ENCODE data around the gene BBOX1.

Gene BBOX1

DNA sequence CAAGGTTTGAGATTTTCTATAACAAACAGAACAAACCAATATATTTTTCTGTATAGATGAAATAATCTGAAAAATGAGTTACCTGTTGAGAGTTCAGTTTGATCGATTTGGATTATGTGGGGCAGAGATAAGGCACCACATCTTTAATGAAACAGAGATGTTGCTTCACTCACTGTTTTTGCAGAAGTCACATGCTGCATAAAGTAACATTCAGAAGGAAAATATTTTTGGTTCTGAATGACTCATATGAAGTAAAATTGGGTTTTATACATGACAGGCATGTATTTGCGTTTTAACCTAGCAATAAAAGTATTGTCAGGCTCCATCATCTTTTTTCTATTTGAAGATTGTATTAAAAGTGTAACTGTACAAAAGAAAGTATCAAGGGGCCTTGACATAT, 77.8 kb downstream of the BBOX1 start:
- Histone ChIP-seq H3K9me3 (ENCODE audit: control insufficient read depth, insufficient read depth, low read length) (no peaks in the 10 kb centered on the region), H3F3A (ENCODE audit: control insufficient read depth, insufficient read depth) (no peaks in the 10 kb centered on the region), H3K27me3 (ENCODE audit: control insufficient read depth, low read length) (no peaks in the 10 kb centered on the region), H3K9me2 (replicated peaks; ENCODE audit: control insufficient read depth, low read length) (no peaks in the 10 kb centered on the region), H3K4me2 (ENCODE audit: low read length) (no peak overlapping the region), H3K79me2 (ENCODE audit: control insufficient read depth, low read length) (no peaks in the 10 kb centered on the region), H3K27ac (ENCODE audit: low read depth, low read length) (no peak overlapping the region), H3K36me3 (ENCODE audit: control insufficient read depth, low read length) (no peaks in the 10 kb centered on the region), H4K20me1 (ENCODE audit: control insufficient read depth, insufficient read depth, low read depth, low read length) (no peaks in the 10 kb centered on the region), H3K4me1 (ENCODE audit: control insufficient read depth, low read length) (no peaks in the 10 kb centered on the region), H3K4me3 (ENCODE audit: low read length) (no peak overlapping the region)
- TF ChIP-seq EZH2phosphoT487 (IDR thresholded peaks at IDR 0.05; ENCODE audit: borderline replicate concordance, low read length), result no peak
- TF ChIP-seq, protein P1, sequence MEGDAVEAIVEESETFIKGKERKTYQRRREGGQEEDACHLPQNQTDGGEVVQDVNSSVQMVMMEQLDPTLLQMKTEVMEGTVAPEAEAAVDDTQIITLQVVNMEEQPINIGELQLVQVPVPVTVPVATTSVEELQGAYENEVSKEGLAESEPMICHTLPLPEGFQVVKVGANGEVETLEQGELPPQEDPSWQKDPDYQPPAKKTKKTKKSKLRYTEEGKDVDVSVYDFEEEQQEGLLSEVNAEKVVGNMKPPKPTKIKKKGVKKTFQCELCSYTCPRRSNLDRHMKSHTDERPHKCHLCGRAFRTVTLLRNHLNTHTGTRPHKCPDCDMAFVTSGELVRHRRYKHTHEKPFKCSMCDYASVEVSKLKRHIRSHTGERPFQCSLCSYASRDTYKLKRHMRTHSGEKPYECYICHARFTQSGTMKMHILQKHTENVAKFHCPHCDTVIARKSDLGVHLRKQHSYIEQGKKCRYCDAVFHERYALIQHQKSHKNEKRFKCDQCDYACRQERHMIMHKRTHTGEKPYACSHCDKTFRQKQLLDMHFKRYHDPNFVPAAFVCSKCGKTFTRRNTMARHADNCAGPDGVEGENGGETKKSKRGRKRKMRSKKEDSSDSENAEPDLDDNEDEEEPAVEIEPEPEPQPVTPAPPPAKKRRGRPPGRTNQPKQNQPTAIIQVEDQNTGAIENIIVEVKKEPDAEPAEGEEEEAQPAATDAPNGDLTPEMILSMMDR (IDR thresholded peaks at IDR 0.05; ENCODE audit: low read depth, low read length, poor library complexity, severe bottlenecking), result no peak

GRCh38 chr11:27118949-27119348, 78.3 kb downstream of the BBOX1 start:
- H3K27me3 ChIP-seq (ENCODE audit: control insufficient read depth, low read length), result no peaks in the 10 kb centered on the region
- no peaks in the 10 kb centered on the region for H3K9me3 ChIP-seq (ENCODE audit: control insufficient read depth, insufficient read depth, low read length)
- H3K79me2 ChIP-seq (ENCODE audit: control insufficient read depth, low read length), result no peaks in the 10 kb centered on the region
- TF ChIP-seq, protein P1 (IDR thresholded peaks at IDR 0.05; ENCODE audit: low read depth, low read length, poor library complexity, severe bottlenecking), result no peak
- TF ChIP-seq EZH2phosphoT487 (IDR thresholded peaks at IDR 0.05; ENCODE audit: borderline replicate concordance, low read length), result no peak
- H3K4me2 ChIP-seq (ENCODE audit: low read length), result no peak overlapping the region
- no peak overlapping the region for H3K27ac ChIP-seq (ENCODE audit: low read depth, low read length)
- H3K9me2 ChIP-seq (replicated peaks; ENCODE audit: control insufficient read depth, low read length), result no peaks in the 10 kb centered on the region
- no peaks in the 10 kb centered on the region for H3K4me1 ChIP-seq (ENCODE audit: control insufficient read depth, low read length)
- no peaks in the 10 kb centered on the region for H4K20me1 ChIP-seq (ENCODE audit: control insufficient read depth, insufficient read depth, low read depth, low read length)
- no peaks in the 10 kb centered on the region for H3K36me3 ChIP-seq (ENCODE audit: control insufficient read depth, low read length)
- H3K4me3 ChIP-seq (ENCODE audit: low read length), result no peak overlapping the region
- H3F3A ChIP-seq (ENCODE audit: control insufficient read depth, insufficient read depth), result no peaks in the 10 kb centered on the region

- no peak overlapping the region for H3K4me2 ChIP-seq (ENCODE audit: low read length)
- H3K79me2 ChIP-seq (ENCODE audit: control insufficient read depth, low read length), result no peaks in the 10 kb centered on the region
- H3K4me1 ChIP-seq (ENCODE audit: control insufficient read depth, low read length), result no peaks in the 10 kb centered on the region
- no peaks in the 10 kb centered on the region for H3K27me3 ChIP-seq (ENCODE audit: control insufficient read depth, low read length)
- no peaks in the 10 kb centered on the region for H3F3A ChIP-seq (ENCODE audit: control insufficient read depth, insufficient read depth)
- no peaks in the 10 kb centered on the region for H3K9me2 ChIP-seq (replicated peaks; ENCODE audit: control insufficient read depth, low read length)
- TF ChIP-seq EZH2phosphoT487 (IDR thresholded peaks at IDR 0.05; ENCODE audit: borderline replicate concordance, low read length), result no peak
- TF ChIP-seq, protein P1 (IDR thresholded peaks at IDR 0.05; ENCODE audit: low read depth, low read length, poor library complexity, severe bottlenecking), result no peak
- no peaks in the 10 kb centered on the region for H3K36me3 ChIP-seq (ENCODE audit: control insufficient read depth, low read length)
- H4K20me1 ChIP-seq (ENCODE audit: control insufficient read depth, insufficient read depth, low read depth, low read length), result no peaks in the 10 kb centered on the region
- H3K27ac ChIP-seq (ENCODE audit: low read depth, low read length), result no peak overlapping the region
- no peak overlapping the region for H3K4me3 ChIP-seq (ENCODE audit: low read length)
- no peaks in the 10 kb centered on the region for H3K9me3 ChIP-seq (ENCODE audit: control insufficient read depth, insufficient read depth, low read length)
Observed at GRCh38 chr11:27119396-27119795, 78.8 kb downstream of the BBOX1 start.

DNA sequence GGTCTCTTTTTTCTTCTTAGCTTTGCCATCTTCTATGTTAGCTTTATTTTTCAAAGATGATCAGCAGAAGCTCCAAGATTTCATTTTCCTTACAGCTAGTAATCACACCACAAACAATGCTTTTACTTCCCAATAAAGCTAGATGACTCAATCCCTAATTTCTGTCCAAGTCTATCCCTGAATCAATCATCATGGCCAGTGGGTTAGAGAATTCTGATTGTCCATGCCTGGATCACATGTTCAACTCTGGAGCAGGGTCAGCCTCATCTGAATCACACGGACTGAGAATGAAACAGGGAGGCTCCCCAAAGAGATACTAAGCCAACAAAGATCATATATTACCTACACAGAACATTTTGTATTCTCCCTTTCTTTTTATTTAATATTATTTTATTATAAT, 79.6 kb downstream of the BBOX1 start:
- Histone ChIP-seq H4K20me1 (ENCODE audit: control insufficient read depth, insufficient read depth, low read depth, low read length) (no peaks in the 10 kb centered on the region), H3K4me1 (ENCODE audit: control insufficient read depth, low read length) (no peaks in the 10 kb centered on the region), H3K4me3 (ENCODE audit: low read length) (no peak overlapping the region), H3K79me2 (ENCODE audit: control insufficient read depth, low read length) (no peaks in the 10 kb centered on the region), H3K9me3 (ENCODE audit: control insufficient read depth, insufficient read depth, low read length) (no peaks in the 10 kb centered on the region), H3K9me2 (replicated peaks; ENCODE audit: control insufficient read depth, low read length) (no peaks in the 10 kb centered on the region), H3F3A (ENCODE audit: control insufficient read depth, insufficient read depth) (no peaks in the 10 kb centered on the region), H3K27me3 (ENCODE audit: control insufficient read depth, low read length) (no peaks in the 10 kb centered on the region), H3K36me3 (ENCODE audit: control insufficient read depth, low read length) (no peaks in the 10 kb centered on the region), H3K4me2 (ENCODE audit: low read length) (no peak overlapping the region), H3K27ac (ENCODE audit: low read depth, low read length) (no peak overlapping the region)
- TF ChIP-seq EZH2phosphoT487 (IDR thresholded peaks at IDR 0.05; ENCODE audit: borderline replicate concordance, low read length), result no peak
- TF ChIP-seq, protein P1 (IDR thresholded peaks at IDR 0.05; ENCODE audit: low read depth, low read length, poor library complexity, severe bottlenecking), result no peak
